ENCODE measurements around the gene PPIL1. TPM values are rescaled to one million over a fixed set of nuclear protein-coding genes. Genes with fewer than 3 reads are reported as not detected.

PPIL1 gene
- total RNA-seq (10 to 100 TPM; 10.3 to 11.5 TPM), polyA plus RNA-seq (10 to 100 TPM; 27.1 to 34.2 (median 27.6) TPM), total RNA-seq (1.5 to 85.8 (median 20.6) reads per million in 6 experiments)

DNA sequence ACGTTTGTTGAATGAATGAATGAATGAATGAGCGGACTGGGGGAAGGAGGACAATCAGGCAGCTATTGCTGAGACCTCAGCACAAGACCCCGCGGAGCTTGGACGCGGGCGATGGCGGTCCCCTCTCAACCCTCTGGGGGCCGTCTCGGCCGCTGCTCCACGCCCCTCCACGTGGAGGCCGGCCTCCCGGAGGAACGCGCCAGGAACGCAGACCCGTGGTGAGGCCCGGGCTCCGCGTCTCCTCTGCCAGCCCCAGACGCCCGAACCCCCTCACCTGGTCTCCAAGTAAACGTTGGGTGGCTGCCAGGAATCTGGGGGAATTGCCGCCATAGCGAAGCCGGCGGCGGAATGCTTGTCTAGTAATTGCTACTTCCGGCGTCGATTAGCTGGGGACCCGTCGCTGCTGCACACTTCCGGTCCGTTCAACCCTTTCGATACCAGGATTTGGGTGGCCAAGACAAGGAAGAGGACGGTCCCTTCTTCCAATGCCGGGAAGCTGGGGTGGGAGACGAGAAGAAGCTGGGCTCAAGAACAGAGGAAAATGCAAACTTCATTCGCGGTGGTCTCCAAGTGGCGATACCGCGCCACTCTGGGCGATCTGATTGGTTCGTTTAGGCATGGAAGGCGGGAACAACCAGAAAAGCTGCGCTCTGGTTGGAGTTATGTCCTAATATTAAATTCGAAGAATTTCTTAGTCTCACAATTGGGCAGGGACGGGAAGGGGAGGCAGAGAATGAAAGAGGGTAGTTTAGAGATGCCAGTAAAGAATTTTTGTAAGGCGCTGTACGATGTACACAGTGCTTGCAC lies at the start of gene PPIL1:
PPIL1 (minus strand) TSS at position 361 of the 807 bp plus-strand sequence; CDS start at position 330, 31 bp downstream.
- peaks cover 3 to 14% (median 7%) of the 10 kb centered on the region in 5 donors for H3K27me3 Mint-ChIP-seq
- H3K4me1 Mint-ChIP-seq: peaks cover 16 to 43% (median 42%) of the 10 kb centered on the region in 4 donors

DNA sequence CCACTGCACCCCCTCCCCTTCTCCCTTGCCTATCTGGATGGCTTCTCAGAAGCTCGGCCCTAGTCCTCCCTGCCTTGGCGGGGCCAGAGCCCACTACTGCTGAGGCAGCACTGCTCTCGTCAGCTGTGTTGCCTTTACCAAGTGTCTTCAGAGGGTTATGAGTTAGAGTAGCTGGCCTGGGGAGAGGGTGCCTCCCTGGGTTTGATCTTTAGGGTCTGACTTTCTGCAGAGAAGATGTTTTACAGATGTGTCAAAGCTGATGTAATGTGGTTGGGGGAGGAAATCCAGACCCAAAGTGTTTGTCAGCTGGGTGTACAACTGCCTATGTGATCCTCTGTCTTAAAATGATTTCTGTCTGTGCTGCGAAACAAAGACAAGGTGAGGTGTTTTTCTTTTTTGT lies 49.5 kb upstream of the PPIL1 start:
- DNase-seq (peak in 1 of 10 donors; percentile 14), ATAC-seq (peak in 1 of 2 donors; percentile 16)
- Mint-ChIP-seq H3K27ac (peak overlapping the region in 8 of 10 donors; percentile 0 to 80 (median 26)), H3K9me3 (no peaks in the 10 kb centered on the region), H3K4me3 (no peak overlapping the region), H3K4me1 (peaks cover 0 to 4% (median 2%) of the 10 kb centered on the region in 4 donors), H3K36me3 (peaks cover 0 to 56% (median 17%) of the 10 kb centered on the region in 3 donors), H3K27me3 (no peaks in the 10 kb centered on the region)
- POLR2A ChIA-PET: no interaction called here

More for the DNA sequence above, at the start of gene PPIL1:
- H3K36me3 Mint-ChIP-seq: peaks cover 0 to 22% (median 10%) of the 10 kb centered on the region in 3 donors
- H3K9me3 Mint-ChIP-seq: no peaks in the 10 kb centered on the region
- ATAC-seq: peak; percentile 88 to 91
- POLR2A ChIA-PET: interaction anchor here (0.6 to 3.6 kb wide), 10 partner anchors 10 to 366 kb away, joined by 3 to 32 read pairs (median 5); partner anchors contain the start of genes C6orf89 and MTCH1
- H3K4me3 Mint-ChIP-seq: peak within 1 kb of the TSS; percentile 86 to 99 (median 98)
- peak; percentile 74 to 98 (median 87) for DNase-seq
- H3K27ac Mint-ChIP-seq: peak within 1 kb of the TSS; percentile 94 to 100 (median 99)

DNA sequence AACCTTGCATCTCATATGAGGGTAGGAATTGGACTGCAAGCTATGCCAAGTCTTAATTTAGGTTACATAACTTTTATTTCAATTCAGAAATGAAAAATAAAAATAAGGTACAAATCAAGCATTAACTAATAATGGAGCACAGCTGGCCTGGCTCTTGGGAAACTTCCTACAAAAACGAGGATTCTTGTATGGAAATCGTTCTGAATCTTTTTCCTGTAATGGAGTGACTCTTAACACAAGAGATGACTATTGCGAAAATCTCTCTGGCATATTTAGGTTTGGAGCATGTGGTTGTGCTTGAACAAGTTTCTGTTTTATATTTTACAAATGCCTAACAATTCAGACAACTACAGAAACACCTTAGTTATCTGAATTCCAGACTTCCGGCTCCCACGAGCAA lies 45.9 kb upstream of the PPIL1 start:
- H3K4me3 Mint-ChIP-seq: no peak overlapping the region
- peaks cover 0 to 81% (median 23%) of the 10 kb centered on the region in 3 donors for H3K36me3 Mint-ChIP-seq
- POLR2A ChIA-PET: no interaction called here
- H3K9me3 Mint-ChIP-seq: no peaks in the 10 kb centered on the region
- DNase-seq (no peak), ATAC-seq (no peak)
- H3K27me3 Mint-ChIP-seq: no peaks in the 10 kb centered on the region
- peaks cover 0 to 4% (median 2%) of the 10 kb centered on the region in 4 donors for H3K4me1 Mint-ChIP-seq
- no peak overlapping the region for H3K27ac Mint-ChIP-seq

DNA sequence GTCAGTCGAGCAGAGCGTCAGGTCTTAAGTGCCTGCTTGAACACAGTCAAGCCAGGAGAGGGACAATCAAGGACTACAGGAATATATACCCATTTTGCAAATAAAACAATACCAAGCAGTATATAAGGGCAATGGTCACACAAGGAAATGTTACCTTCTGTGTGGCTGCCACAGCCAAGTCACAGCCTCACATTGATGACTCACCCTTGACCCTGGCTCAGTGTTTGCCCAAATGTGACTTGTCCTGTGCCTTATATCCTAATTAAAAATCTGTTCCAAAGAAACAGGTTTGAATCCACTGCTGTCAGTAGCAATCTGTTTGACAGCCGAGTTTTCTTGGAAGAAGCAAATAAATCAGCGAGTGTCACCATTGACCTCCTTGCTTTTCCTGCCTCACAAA lies 45.4 kb upstream of the PPIL1 start:
- POLR2A ChIA-PET: no interaction called here
- Mint-ChIP-seq H3K4me3 (no peak overlapping the region), H3K27me3 (no peaks in the 10 kb centered on the region), H3K36me3 (peaks cover 2 to 81% (median 21%) of the 10 kb centered on the region in 3 donors), H3K27ac (no peak overlapping the region), H3K4me1 (peaks cover 0 to 4% (median 2%) of the 10 kb centered on the region in 4 donors), H3K9me3 (no peaks in the 10 kb centered on the region)
- no peak for DNase-seq
- no peak for ATAC-seq

- Mint-ChIP-seq H3K27me3 (no peaks in the 10 kb centered on the region), H3K4me1 (peaks cover 5 to 14% (median 10%) of the 10 kb centered on the region in 4 donors), H3K4me3 (no peak overlapping the region), H3K9me3 (no peaks in the 10 kb centered on the region), H3K36me3 (peaks cover 4 to 78% (median 13%) of the 10 kb centered on the region in 3 donors), H3K27ac (peak overlapping the region in 2 of 10 donors; percentile 22 to 51)
- ATAC-seq (no peak), DNase-seq (no peak)
- POLR2A ChIA-PET: no interaction called here
These were observed 43.1 kb upstream of the PPIL1 start for GRCh38 chr6:36917541-36918193.

- Mint-ChIP-seq H3K9me3 (no peaks in the 10 kb centered on the region), H3K4me3 (no peak overlapping the region), H3K27ac (peak overlapping the region in 3 of 10 donors; percentile 3 to 45 (median 24)), H3K4me1 (peaks cover 15 to 27% (median 22%) of the 10 kb centered on the region in 4 donors), H3K27me3 (no peaks in the 10 kb centered on the region), H3K36me3 (peaks cover 4 to 69% (median 13%) of the 10 kb centered on the region in 3 donors)
- ATAC-seq (no peak), DNase-seq (no peak)
- POLR2A ChIA-PET: no interaction called here
These were observed 41.5 kb upstream of the PPIL1 start for GRCh38 chr6:36916126-36916525.

DNA sequence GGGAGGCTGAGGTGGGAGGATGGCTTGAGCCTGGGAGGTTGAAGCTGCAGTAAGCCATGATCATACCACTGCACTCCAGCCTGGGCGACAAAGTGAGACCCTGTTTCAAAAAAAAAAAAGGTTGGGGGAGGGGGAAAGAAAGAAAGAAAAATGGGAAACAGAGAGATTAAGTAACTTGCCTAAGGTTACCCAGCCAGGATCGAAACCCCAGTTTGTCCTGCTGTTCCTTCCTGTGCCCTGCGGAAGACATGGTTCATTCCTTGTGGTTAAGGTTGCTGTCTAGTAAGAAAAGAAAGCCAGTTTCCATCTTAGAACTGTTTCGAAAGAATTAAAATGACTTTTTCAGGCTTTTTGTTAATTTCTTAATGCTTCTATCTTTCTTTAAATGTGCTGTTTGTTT lies 41.0 kb upstream of the PPIL1 start:
- Mint-ChIP-seq H3K27ac (peak overlapping the region in 2 of 10 donors; percentile 24 to 45), H3K36me3 (peaks cover 4 to 67% (median 11%) of the 10 kb centered on the region in 3 donors), H3K4me1 (peaks cover 15 to 27% (median 22%) of the 10 kb centered on the region in 4 donors), H3K4me3 (no peak overlapping the region), H3K27me3 (no peaks in the 10 kb centered on the region), H3K9me3 (no peaks in the 10 kb centered on the region)
- POLR2A ChIA-PET: no interaction called here
- ATAC-seq (no peak), DNase-seq (no peak)

- ATAC-seq: no peak
- Mint-ChIP-seq H3K36me3 (peaks cover 4 to 63% (median 5%) of the 10 kb centered on the region in 3 donors), H3K4me3 (no peak overlapping the region), H3K9me3 (no peaks in the 10 kb centered on the region), H3K4me1 (peaks cover 15 to 27% (median 22%) of the 10 kb centered on the region in 4 donors), H3K27me3 (no peaks in the 10 kb centered on the region), H3K27ac (peak overlapping the region in 8 of 10 donors; percentile 27 to 93 (median 62))
- POLR2A ChIA-PET: no interaction called here
- no peak for DNase-seq
These were observed 39.7 kb upstream of the PPIL1 start for GRCh38 chr6:36914227-36914794.

GRCh38 chr6:36913082-36913481 lies 38.5 kb upstream of the PPIL1 start:
- H3K27me3 Mint-ChIP-seq: no peaks in the 10 kb centered on the region
- H3K4me1 Mint-ChIP-seq: peaks cover 15 to 29% (median 24%) of the 10 kb centered on the region in 4 donors
- POLR2A ChIA-PET: interaction anchor here (0.6 to 1.0 kb wide), 3 partner anchors 15 to 41 kb away, joined by 3 read pairs; partner anchors contain the start of gene PI16
- H3K9me3 Mint-ChIP-seq: no peaks in the 10 kb centered on the region
- DNase-seq (no peak), ATAC-seq (no peak)
- peak overlapping the region in 8 of 10 donors; percentile 20 to 78 (median 74) for H3K4me3 Mint-ChIP-seq
- H3K36me3 Mint-ChIP-seq: peaks cover 4 to 59% (median 10%) of the 10 kb centered on the region in 3 donors
- H3K27ac Mint-ChIP-seq: peak overlapping the region; percentile 84 to 95 (median 92)

DNA sequence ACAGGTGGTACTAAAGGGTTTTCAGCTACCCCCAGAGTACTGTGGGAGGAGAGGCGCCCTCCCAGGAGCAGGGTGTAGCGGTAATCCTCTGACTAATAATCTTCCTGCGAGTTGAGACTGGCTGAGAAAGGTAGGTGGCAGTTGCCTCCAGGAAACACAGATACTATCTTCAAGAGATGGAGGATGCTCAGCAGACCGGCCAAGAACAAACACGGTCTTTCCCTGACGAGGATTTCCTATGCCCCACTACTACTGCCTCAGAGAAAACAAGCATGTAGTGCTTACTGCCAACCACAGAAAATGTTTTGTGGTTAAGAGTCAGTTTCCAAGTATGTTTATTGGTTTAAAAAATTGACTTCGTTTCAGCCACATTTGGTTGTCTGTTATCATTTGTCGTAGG lies 38.0 kb upstream of the PPIL1 start:
- Mint-ChIP-seq H3K9me3 (no peaks in the 10 kb centered on the region), H3K4me1 (peaks cover 15 to 32% (median 24%) of the 10 kb centered on the region in 4 donors), H3K4me3 (peak overlapping the region; percentile 20 to 78 (median 70)), H3K27me3 (no peaks in the 10 kb centered on the region), H3K36me3 (peaks cover 4 to 62% (median 10%) of the 10 kb centered on the region in 3 donors), H3K27ac (peak overlapping the region; percentile 84 to 95 (median 92))
- DNase-seq (peak in 8 of 10 donors; percentile 12 to 75 (median 38)), ATAC-seq (peak; percentile 82 to 94)
- POLR2A ChIA-PET: interaction anchor here (1.0 kb wide), 1 partner anchor 34 kb away, joined by 3 read pairs; no protein-coding TSS in a partner anchor

- peaks cover 4 to 63% (median 10%) of the 10 kb centered on the region in 3 donors for H3K36me3 Mint-ChIP-seq
- POLR2A ChIA-PET: interaction anchor here (1.0 kb wide), 1 partner anchor 35 kb away, joined by 3 read pairs; no protein-coding TSS in a partner anchor
These were observed 37.4 kb upstream of the PPIL1 start for GRCh38 chr6:36912030-36912454.

DNA sequence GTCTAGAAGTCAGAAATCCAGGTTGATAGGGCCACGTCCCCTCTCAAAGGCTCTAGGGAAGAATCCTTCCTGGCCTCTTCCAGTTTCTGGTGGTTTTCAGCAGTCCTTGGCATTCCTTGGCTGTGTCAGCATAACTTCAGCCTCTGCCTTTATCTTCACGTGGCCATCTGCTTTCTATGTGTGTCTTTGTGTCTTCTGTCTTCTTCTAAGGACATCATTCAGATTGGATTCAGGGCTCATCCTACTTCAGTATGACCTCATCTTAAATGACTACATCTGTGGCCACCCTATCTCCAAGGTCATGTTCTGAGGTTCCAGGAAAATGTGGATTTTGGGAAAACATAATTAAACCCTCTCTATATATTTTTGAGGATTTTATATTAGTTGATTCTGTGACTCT lies 34.1 kb upstream of the PPIL1 start:
- Mint-ChIP-seq H3K27me3 (no peaks in the 10 kb centered on the region), H3K27ac (peak overlapping the region in 2 of 10 donors; percentile 10 to 12)
- POLR2A ChIA-PET: no interaction called here

More at GRCh38 chr6:36912030-36912454, 37.4 kb upstream of the PPIL1 start:
- no peaks in the 10 kb centered on the region for H3K27me3 Mint-ChIP-seq
- H3K27ac Mint-ChIP-seq: peak overlapping the region; percentile 84 to 95 (median 92)
- DNase-seq (peak in 5 of 10 donors; percentile 7 to 29 (median 21)), ATAC-seq (peak; percentile 42 to 52)
- peak overlapping the region; percentile 20 to 78 (median 70) for H3K4me3 Mint-ChIP-seq
- peaks cover 15 to 35% (median 24%) of the 10 kb centered on the region in 4 donors for H3K4me1 Mint-ChIP-seq
- H3K9me3 Mint-ChIP-seq: no peaks in the 10 kb centered on the region

More for the DNA sequence above, 34.1 kb upstream of the PPIL1 start:
- ATAC-seq (no peak), DNase-seq (no peak)
- H3K4me1 Mint-ChIP-seq: peaks cover 18 to 37% (median 27%) of the 10 kb centered on the region in 4 donors
- peaks cover 0 to 59% (median 21%) of the 10 kb centered on the region in 3 donors for H3K36me3 Mint-ChIP-seq
- no peaks in the 10 kb centered on the region for H3K9me3 Mint-ChIP-seq
- H3K4me3 Mint-ChIP-seq: no peak overlapping the region
